ENCODE results near the gene SMYD3. TPM values are rescaled to one million over a fixed set of nuclear protein-coding genes. Genes with fewer than 3 reads are reported as not detected.

The SMYD3 gene
- total and polyA plus RNA-seq, 2 of the 13 experiments (the other 11 are each of a cell fraction or from before 2014, with no cell fraction given) = 27.7 to 35.8 TPM

DNA sequence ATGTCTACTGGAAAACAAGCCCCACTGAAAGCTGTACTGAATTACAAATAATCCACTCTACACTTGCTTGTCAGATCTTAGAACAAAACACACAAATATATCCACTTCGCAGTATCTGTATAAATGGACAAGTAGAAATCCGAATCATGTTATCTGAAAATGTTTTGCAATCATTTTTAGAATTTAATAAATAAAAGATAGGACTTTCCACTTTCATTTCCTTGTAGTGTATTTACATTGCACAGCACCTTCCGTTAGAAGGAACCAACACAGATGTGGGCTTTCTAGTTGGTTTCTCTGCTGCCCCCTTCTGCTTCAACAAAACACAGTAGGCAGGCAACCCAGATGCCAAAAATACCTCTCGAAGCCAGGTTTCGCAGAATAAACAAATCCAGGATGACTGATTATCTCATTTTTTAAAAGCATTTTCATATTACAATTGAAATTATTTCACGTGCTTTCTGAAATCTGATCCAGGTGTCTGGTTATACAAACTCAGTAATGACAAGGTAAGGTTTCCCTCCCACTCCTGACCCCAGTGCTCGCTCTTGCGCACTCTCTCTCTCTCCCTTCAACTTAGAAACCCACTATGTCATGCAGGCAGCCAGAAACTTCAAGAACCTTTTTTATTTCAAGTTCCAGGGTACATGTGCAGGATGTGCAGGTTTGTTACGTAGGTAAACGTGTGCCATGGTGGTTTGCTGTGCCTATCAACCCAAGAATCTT lies 389.9 kb downstream of the SMYD3 start (continued):
- no peak for TF ChIP-seq ZZZ3 (CRISPR knock-in tag; IDR thresholded peaks at IDR 0.05; ENCODE audit: borderline replicate concordance)
- TF ChIP-seq ELF3 (CRISPR knock-in tag; IDR thresholded peaks at IDR 0.05) = peak; percentile 75
- TF ChIP-seq, protein P1, sequence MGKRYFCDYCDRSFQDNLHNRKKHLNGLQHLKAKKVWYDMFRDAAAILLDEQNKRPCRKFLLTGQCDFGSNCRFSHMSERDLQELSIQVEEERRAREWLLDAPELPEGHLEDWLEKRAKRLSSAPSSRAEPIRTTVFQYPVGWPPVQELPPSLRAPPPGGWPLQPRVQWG (CRISPR knock-in tag; IDR thresholded peaks at IDR 0.05; ENCODE audit: borderline replicate concordance, low read depth) = no peak
- no peak for TF ChIP-seq HOXD1 (CRISPR knock-in tag; IDR thresholded peaks at IDR 0.05)
- TF ChIP-seq KLF13 (CRISPR knock-in tag; IDR thresholded peaks at IDR 0.05) = no peak
- TF ChIP-seq ZNF772 (CRISPR knock-in tag; IDR thresholded peaks at IDR 0.05) = no peak
- no peak for TF ChIP-seq HHEX (CRISPR knock-in tag; IDR thresholded peaks at IDR 0.05)
- TF ChIP-seq FOXP1 (IDR thresholded peaks at IDR 0.05) = no peak
- no peak for TF ChIP-seq FOXP1 (CRISPR knock-in tag; IDR thresholded peaks at IDR 0.05)
- TF ChIP-seq, protein P2, sequence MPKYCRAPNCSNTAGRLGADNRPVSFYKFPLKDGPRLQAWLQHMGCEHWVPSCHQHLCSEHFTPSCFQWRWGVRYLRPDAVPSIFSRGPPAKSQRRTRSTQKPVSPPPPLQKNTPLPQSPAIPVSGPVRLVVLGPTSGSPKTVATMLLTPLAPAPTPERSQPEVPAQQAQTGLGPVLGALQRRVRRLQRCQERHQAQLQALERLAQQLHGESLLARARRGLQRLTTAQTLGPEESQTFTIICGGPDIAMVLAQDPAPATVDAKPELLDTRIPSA (CRISPR knock-in tag; IDR thresholded peaks at IDR 0.05; ENCODE audit: borderline replicate concordance) = no peak
- no peak for TF ChIP-seq ADNP (CRISPR knock-in tag; IDR thresholded peaks at IDR 0.05)
- TF ChIP-seq ZNF501 (CRISPR knock-in tag; IDR thresholded peaks at IDR 0.05) = no peak
- no peak for TF ChIP-seq ZNF121 (CRISPR knock-in tag; IDR thresholded peaks at IDR 0.05)
- TF ChIP-seq, protein P3, sequence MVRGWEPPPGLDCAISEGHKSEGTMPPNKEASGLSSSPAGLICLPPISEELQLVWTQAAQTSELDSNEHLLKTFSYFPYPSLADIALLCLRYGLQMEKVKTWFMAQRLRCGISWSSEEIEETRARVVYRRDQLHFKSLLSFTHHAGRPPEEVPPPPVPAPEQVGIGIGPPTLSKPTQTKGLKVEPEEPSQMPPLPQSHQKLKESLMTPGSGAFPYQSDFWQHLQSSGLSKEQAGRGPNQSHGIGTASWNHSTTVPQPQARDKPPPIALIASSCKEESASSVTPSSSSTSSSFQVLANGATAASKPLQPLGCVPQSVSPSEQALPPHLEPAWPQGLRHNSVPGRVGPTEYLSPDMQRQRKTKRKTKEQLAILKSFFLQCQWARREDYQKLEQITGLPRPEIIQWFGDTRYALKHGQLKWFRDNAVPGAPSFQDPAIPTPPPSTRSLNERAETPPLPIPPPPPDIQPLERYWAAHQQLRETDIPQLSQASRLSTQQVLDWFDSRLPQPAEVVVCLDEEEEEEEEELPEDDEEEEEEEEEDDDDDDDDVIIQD (CRISPR knock-in tag; IDR thresholded peaks at IDR 0.05; ENCODE audit: low read depth) = 0 out of 2 replicates have a peak, but pooled peaks have one; percentile 43
- TF ChIP-seq DNMT1 (CRISPR knock-in tag; IDR thresholded peaks at IDR 0.05) = no peak
- TF ChIP-seq NPAS2 (CRISPR knock-in tag; IDR thresholded peaks at IDR 0.05; ENCODE audit: borderline replicate concordance) = no peak
- peak; percentile 59 for TF ChIP-seq STAG1 (CRISPR knock-in tag; IDR thresholded peaks at IDR 0.05)
- no peak for TF ChIP-seq HOXA5 (CRISPR knock-in tag; IDR thresholded peaks at IDR 0.05)
- TF ChIP-seq, protein P4, sequence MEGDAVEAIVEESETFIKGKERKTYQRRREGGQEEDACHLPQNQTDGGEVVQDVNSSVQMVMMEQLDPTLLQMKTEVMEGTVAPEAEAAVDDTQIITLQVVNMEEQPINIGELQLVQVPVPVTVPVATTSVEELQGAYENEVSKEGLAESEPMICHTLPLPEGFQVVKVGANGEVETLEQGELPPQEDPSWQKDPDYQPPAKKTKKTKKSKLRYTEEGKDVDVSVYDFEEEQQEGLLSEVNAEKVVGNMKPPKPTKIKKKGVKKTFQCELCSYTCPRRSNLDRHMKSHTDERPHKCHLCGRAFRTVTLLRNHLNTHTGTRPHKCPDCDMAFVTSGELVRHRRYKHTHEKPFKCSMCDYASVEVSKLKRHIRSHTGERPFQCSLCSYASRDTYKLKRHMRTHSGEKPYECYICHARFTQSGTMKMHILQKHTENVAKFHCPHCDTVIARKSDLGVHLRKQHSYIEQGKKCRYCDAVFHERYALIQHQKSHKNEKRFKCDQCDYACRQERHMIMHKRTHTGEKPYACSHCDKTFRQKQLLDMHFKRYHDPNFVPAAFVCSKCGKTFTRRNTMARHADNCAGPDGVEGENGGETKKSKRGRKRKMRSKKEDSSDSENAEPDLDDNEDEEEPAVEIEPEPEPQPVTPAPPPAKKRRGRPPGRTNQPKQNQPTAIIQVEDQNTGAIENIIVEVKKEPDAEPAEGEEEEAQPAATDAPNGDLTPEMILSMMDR (CRISPR knock-in tag; IDR thresholded peaks at IDR 0.05) = peak; percentile 60
- TF ChIP-seq MTF1 (CRISPR knock-in tag; IDR thresholded peaks at IDR 0.05) = no peak
- TF ChIP-seq YEATS2 (CRISPR knock-in tag; IDR thresholded peaks at IDR 0.05; ENCODE audit: borderline replicate concordance) = no peak
- peak; percentile 34; the same call in 1 of the 2 replicates for TF ChIP-seq FOXA3 (CRISPR knock-in tag; IDR thresholded peaks at IDR 0.05)
- TF ChIP-seq ZNF446 (CRISPR knock-in tag; IDR thresholded peaks at IDR 0.05) = no peak
- no peak for TF ChIP-seq GATAD2A (CRISPR knock-in tag; IDR thresholded peaks at IDR 0.05)
- no peak for TF ChIP-seq PAX8 (CRISPR knock-in tag; IDR thresholded peaks at IDR 0.05; ENCODE audit: borderline replicate concordance)
- no peak for TF ChIP-seq HNF4A (CRISPR knock-in tag; IDR thresholded peaks at IDR 0.05)
- 0 out of 2 replicates have a peak, but pooled peaks have one; percentile 12 for TF ChIP-seq RXRB (CRISPR knock-in tag; IDR thresholded peaks at IDR 0.05; ENCODE audit: borderline replicate concordance)
